ENCODE data around the gene TRAPPC12.

Gene TRAPPC12

GRCh38 chr2:3377279-3377611 is 2.2 kb upstream of the TRAPPC12 start:
- peaks cover 18% of the 10 kb centered on the region for H3K36me3 ChIP-seq
- peak overlapping the region; percentile 70 for H3K27ac ChIP-seq
- no peaks in the 10 kb centered on the region for H3K9me3 ChIP-seq (ENCODE audit: severe bottlenecking)
- peak overlapping the region; percentile 74 for H3K4me3 ChIP-seq (ENCODE audit: low read depth, low read length)
- no peak for TF ChIP-seq CTCF (IDR thresholded peaks at IDR 0.05; ENCODE audit: low read depth, low read length)
- H3K27me3 ChIP-seq (ENCODE audit: insufficient read depth, low read depth, severe bottlenecking): no peaks in the 10 kb centered on the region
- DNase-seq: no peak

DNA sequence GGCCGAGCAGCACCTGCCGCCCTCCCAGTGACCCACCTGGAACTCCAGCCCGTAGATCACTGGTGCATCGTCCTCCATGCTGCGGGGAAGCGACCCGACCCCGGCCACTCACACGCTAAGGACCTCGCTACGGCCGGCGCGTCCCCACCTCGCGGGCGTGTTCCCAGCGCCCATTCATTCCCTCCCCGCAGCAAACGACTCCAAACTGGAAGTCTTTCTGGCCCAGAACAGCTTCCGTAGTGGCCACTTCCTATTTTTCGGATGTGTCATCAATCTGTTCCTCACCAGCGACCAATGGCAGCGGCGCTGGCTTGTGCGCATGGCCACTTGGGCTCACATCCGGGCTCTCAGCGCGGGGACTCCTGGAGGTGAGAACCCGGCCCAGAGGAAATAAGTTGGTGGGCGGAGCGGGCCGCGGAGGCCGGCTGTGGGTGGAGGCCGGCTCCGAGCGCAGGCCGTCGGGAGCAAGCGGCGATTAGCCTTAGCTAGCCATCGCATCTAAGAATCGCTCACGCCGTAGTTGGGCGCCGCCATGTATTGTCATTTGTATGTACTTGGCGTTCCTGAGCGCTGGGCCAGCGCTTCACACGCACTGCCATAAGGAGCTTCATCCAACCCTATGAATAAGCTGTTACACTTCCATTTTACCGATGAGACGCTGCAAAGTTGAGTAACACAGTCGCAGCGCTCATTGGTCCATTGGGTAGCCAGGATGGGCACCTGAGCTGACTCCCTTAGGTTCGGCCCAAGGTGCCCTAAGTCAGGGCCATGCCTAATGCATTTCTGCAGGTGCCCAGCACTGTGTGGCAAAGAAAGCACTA is 1.7 kb upstream of the TRAPPC12 start, which contains the start of gene EIPR1:
Gene EIPR1 (minus strand): TSS at position 207 of the 821 bp plus-strand sequence. CDS start 129 bp downstream, at position 78.
- no peaks in the 10 kb centered on the region for H3K27me3 ChIP-seq (ENCODE audit: insufficient read depth, low read depth, severe bottlenecking)
- DNase-seq: peak; percentile 99
- H3K4me3 ChIP-seq (ENCODE audit: low read depth, low read length): peak within 1 kb of the TSS; percentile 74
- peak within 1 kb of the TSS; percentile 70 for H3K27ac ChIP-seq
- H3K36me3 ChIP-seq: peaks cover 19% of the 10 kb centered on the region
- no peak for TF ChIP-seq CTCF (IDR thresholded peaks at IDR 0.05; ENCODE audit: low read depth, low read length)
- H3K9me3 ChIP-seq (ENCODE audit: severe bottlenecking): no peaks in the 10 kb centered on the region

GRCh38 chr2:3379339-3379646 is 201 bp upstream of the TRAPPC12 start:
- Histone ChIP-seq H3K9me3 (ENCODE audit: severe bottlenecking) (no peaks in the 10 kb centered on the region), H3K27ac (peak overlapping the region; percentile 76), H3K36me3 (peaks cover 23% of the 10 kb centered on the region), H3K27me3 (ENCODE audit: insufficient read depth, low read depth, severe bottlenecking) (no peaks in the 10 kb centered on the region), H3K4me3 (ENCODE audit: low read depth, low read length) (peak overlapping the region; percentile 80)
- DNase-seq: no peak
- TF ChIP-seq CTCF (IDR thresholded peaks at IDR 0.05; ENCODE audit: low read depth, low read length): no peak

- H3K27me3 ChIP-seq (ENCODE audit: insufficient read depth, low read depth, severe bottlenecking): no peaks in the 10 kb centered on the region
- no peak overlapping the region for H3K27ac ChIP-seq
- no peak for DNase-seq
- TF ChIP-seq CTCF (IDR thresholded peaks at IDR 0.05; ENCODE audit: low read depth, low read length): no peak
- no peaks in the 10 kb centered on the region for H3K9me3 ChIP-seq (ENCODE audit: severe bottlenecking)
- peaks cover 44% of the 10 kb centered on the region for H3K36me3 ChIP-seq
- H3K4me3 ChIP-seq (ENCODE audit: low read depth, low read length): no peak overlapping the region
Observed at GRCh38 chr2:3386448-3386958, 7.0 kb downstream of the TRAPPC12 start.

DNA sequence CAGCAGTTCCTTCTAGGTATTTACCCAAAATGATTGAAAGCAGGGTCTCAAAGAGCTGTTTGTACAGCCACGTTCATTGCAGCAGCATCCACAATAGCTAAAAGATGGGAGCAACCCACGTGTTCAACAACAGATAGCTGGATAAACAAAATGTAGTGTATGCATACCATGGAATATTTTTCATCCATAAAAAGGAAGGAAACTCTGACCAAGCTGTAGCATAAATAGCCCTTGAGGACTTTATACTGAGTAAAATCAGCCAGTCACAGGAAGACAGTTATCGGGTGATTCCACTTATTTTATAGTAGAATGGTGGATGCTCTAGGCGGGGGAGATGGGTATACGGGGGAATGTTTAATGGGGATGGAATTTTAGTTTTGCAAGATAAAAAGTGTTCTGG is 7.5 kb downstream of the TRAPPC12 start:
- Histone ChIP-seq H3K27ac (no peak overlapping the region), H3K4me3 (ENCODE audit: low read depth, low read length) (no peak overlapping the region), H3K36me3 (peaks cover 41% of the 10 kb centered on the region), H3K9me3 (ENCODE audit: severe bottlenecking) (no peaks in the 10 kb centered on the region), H3K27me3 (ENCODE audit: insufficient read depth, low read depth, severe bottlenecking) (no peaks in the 10 kb centered on the region)
- TF ChIP-seq CTCF (IDR thresholded peaks at IDR 0.05; ENCODE audit: low read depth, low read length): no peak
- DNase-seq: no peak

Measured in WERI-Rb-1 (cell line).